ENCODE results near the gene DPF1.

The DPF1 gene

GRCh38 chr19:38265921-38266429 lies 42.0 kb upstream of the DPF1 start:
- Histone ChIP-seq H3F3A (ENCODE audit: control insufficient read depth, insufficient read depth) (peaks cover 6% of the 10 kb centered on the region), H3K27me3 (ENCODE audit: control insufficient read depth, low read length) (peaks cover 5% of the 10 kb centered on the region), H3K9me2 (replicated peaks; ENCODE audit: control insufficient read depth, low read length) (no peaks in the 10 kb centered on the region), H3K4me2 (ENCODE audit: low read length) (peak overlapping the region; percentile 80), H3K79me2 (ENCODE audit: control insufficient read depth, low read length) (no peaks in the 10 kb centered on the region), H3K9me3 (ENCODE audit: control insufficient read depth, insufficient read depth, low read length) (no peaks in the 10 kb centered on the region), H3K4me1 (ENCODE audit: control insufficient read depth, low read length) (peaks cover 24% of the 10 kb centered on the region), H3K4me3 (ENCODE audit: low read length) (peak overlapping the region; percentile 80), H4K20me1 (ENCODE audit: control insufficient read depth, insufficient read depth, low read depth, low read length) (no peaks in the 10 kb centered on the region), H3K36me3 (ENCODE audit: control insufficient read depth, low read length) (no peaks in the 10 kb centered on the region), H3K27ac (ENCODE audit: low read depth, low read length) (no peak overlapping the region)
- TF ChIP-seq CTCF (IDR thresholded peaks at IDR 0.05; ENCODE audit: low read depth, low read length, poor library complexity, severe bottlenecking) (no peak), EZH2phosphoT487 (IDR thresholded peaks at IDR 0.05; ENCODE audit: borderline replicate concordance, low read length) (no peak)

GRCh38 chr19:38265213-38265861 lies 41.3 kb upstream of the DPF1 start:
- no peaks in the 10 kb centered on the region for H3K9me2 ChIP-seq (replicated peaks; ENCODE audit: control insufficient read depth, low read length)
- 0 out of 2 replicates have a peak overlapping the region, but pooled peaks have one; percentile 22 for H3K27ac ChIP-seq (ENCODE audit: low read depth, low read length)
- peak overlapping the region; percentile 80 for H3K4me2 ChIP-seq (ENCODE audit: low read length)
- peaks cover 24% of the 10 kb centered on the region for H3K4me1 ChIP-seq (ENCODE audit: control insufficient read depth, low read length)
- no peaks in the 10 kb centered on the region for H3K9me3 ChIP-seq (ENCODE audit: control insufficient read depth, insufficient read depth, low read length)
- peaks cover 6% of the 10 kb centered on the region for H3F3A ChIP-seq (ENCODE audit: control insufficient read depth, insufficient read depth)
- H3K27me3 ChIP-seq (ENCODE audit: control insufficient read depth, low read length), result peaks cover 5% of the 10 kb centered on the region
- no peaks in the 10 kb centered on the region for H4K20me1 ChIP-seq (ENCODE audit: control insufficient read depth, insufficient read depth, low read depth, low read length)
- TF ChIP-seq EZH2phosphoT487 (IDR thresholded peaks at IDR 0.05; ENCODE audit: borderline replicate concordance, low read length) (no peak), CTCF (IDR thresholded peaks at IDR 0.05; ENCODE audit: low read depth, low read length, poor library complexity, severe bottlenecking) (no peak)
- no peaks in the 10 kb centered on the region for H3K36me3 ChIP-seq (ENCODE audit: control insufficient read depth, low read length)
- H3K4me3 ChIP-seq (ENCODE audit: low read length), result peak overlapping the region; percentile 80
- no peaks in the 10 kb centered on the region for H3K79me2 ChIP-seq (ENCODE audit: control insufficient read depth, low read length)

- peaks cover 6% of the 10 kb centered on the region for H3F3A ChIP-seq (ENCODE audit: control insufficient read depth, insufficient read depth)
- peaks cover 24% of the 10 kb centered on the region for H3K4me1 ChIP-seq (ENCODE audit: control insufficient read depth, low read length)
- H3K4me2 ChIP-seq (ENCODE audit: low read length), result peak within 1 kb of the TSS; percentile 80
- no peak for TF ChIP-seq CTCF (IDR thresholded peaks at IDR 0.05; ENCODE audit: low read depth, low read length, poor library complexity, severe bottlenecking)
- no peak for TF ChIP-seq EZH2phosphoT487 (IDR thresholded peaks at IDR 0.05; ENCODE audit: borderline replicate concordance, low read length)
- no peaks in the 10 kb centered on the region for H3K9me2 ChIP-seq (replicated peaks; ENCODE audit: control insufficient read depth, low read length)
- no peaks in the 10 kb centered on the region for H4K20me1 ChIP-seq (ENCODE audit: control insufficient read depth, insufficient read depth, low read depth, low read length)
- no peaks in the 10 kb centered on the region for H3K9me3 ChIP-seq (ENCODE audit: control insufficient read depth, insufficient read depth, low read length)
- 0 out of 2 replicates have a peak within 1 kb of the TSS, but pooled peaks have one; percentile 22 for H3K27ac ChIP-seq (ENCODE audit: low read depth, low read length)
- no peaks in the 10 kb centered on the region for H3K79me2 ChIP-seq (ENCODE audit: control insufficient read depth, low read length)
- peaks cover 5% of the 10 kb centered on the region for H3K27me3 ChIP-seq (ENCODE audit: control insufficient read depth, low read length)
- H3K36me3 ChIP-seq (ENCODE audit: control insufficient read depth, low read length), result no peaks in the 10 kb centered on the region
- H3K4me3 ChIP-seq (ENCODE audit: low read length), result peak within 1 kb of the TSS; percentile 80
Measured at GRCh38 chr19:38264486-38265212, 40.6 kb upstream of the DPF1 start, which contains the start of gene SPINT2. Gene SPINT2, plus strand, starts transcription at chr19:38264573. Its CDS starts 320 bp downstream, at chr19:38264893.

All from DOHH2 (cell line).